Glomerular visceral epithelial cell (primary cell): ENCODE data around the gene LEMD1.

ENCODE experiments used
- DNase-seq: peaks from one replicate; pipeline ENCODE4 v3.0.0-alpha.2; 2016; ENCODE audit errors: extremely low spot score

LEMD1 gene

GRCh38 chr1:205332015-205332791, 89.7 kb downstream of the LEMD1 start:
- DNase-seq = no peak
